Liver (tissue), 3 donors: ENCODE data around the gene GULP1.

ENCODE experiments used
- HNF4A ChIP-seq, 2 donors: conservative IDR thresholded peaks; 2 replicates each; pipeline ENCODE4 v1.6.1; 2016; ENCODE audit warnings: antibody characterized with exemption in 2 of 2, mild to moderate bottlenecking in 2 of 2
- SP1 ChIP-seq: IDR thresholded peaks from 2 replicates; pipeline ENCODE4 v1.6.1; 2018; ENCODE audit warnings: antibody characterized with exemption, mild to moderate bottlenecking
- TAF1 ChIP-seq: conservative IDR thresholded peaks from 2 replicates; pipeline ENCODE4 v1.6.1; 2016; ENCODE audit warnings: antibody characterized with exemption, mild to moderate bottlenecking
- YY1 ChIP-seq: IDR thresholded peaks from 2 replicates; pipeline ENCODE4 v1.6.1; 2016; ENCODE audit warnings: antibody characterized with exemption, mild to moderate bottlenecking
- TF ChIP-seq, protein P1 (sequence below): fragments of 150-350 bp; IDR thresholded peaks from 2 replicates; pipeline ENCODE4 v1.5.1; 2017; ENCODE audit warnings: improper control_type of control experiment, low read depth, low read length; ENCODE audit not compliant: missing input control
- TF ChIP-seq, protein P2 (sequence below): IDR thresholded peaks from 2 replicates; pipeline ENCODE4 v1.6.1; 2016; ENCODE audit warnings: antibody characterized with exemption
- donor health status: healthy.
- donor health status: healthy.

DNA sequence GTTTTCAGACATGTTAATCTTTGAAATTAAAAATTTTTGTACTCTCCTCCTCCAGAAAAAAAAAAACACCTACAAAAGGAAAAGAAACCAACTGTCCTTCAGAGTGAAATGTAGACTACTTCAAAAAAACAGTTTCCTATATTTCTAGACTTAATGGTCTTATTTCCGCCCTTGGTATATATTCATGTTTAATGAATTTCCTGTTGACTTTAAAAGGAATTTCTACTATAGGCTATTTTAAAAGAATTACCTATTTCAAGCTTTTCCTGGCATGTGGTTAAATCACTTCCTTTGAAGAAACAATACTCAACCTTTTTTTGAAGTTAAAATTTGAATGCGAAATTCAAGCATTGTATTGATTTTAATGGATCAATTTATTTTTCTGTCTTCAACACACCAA lies 29.2 kb downstream of the GULP1 start:
- TF ChIP-seq, protein P1, sequence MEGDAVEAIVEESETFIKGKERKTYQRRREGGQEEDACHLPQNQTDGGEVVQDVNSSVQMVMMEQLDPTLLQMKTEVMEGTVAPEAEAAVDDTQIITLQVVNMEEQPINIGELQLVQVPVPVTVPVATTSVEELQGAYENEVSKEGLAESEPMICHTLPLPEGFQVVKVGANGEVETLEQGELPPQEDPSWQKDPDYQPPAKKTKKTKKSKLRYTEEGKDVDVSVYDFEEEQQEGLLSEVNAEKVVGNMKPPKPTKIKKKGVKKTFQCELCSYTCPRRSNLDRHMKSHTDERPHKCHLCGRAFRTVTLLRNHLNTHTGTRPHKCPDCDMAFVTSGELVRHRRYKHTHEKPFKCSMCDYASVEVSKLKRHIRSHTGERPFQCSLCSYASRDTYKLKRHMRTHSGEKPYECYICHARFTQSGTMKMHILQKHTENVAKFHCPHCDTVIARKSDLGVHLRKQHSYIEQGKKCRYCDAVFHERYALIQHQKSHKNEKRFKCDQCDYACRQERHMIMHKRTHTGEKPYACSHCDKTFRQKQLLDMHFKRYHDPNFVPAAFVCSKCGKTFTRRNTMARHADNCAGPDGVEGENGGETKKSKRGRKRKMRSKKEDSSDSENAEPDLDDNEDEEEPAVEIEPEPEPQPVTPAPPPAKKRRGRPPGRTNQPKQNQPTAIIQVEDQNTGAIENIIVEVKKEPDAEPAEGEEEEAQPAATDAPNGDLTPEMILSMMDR, result no peak
- TF ChIP-seq YY1 (no peak), SP1 (no peak), HNF4A (conservative IDR thresholded peaks at IDR 0.05) (no peak), TAF1 (no peak)
- TF ChIP-seq, protein P2, sequence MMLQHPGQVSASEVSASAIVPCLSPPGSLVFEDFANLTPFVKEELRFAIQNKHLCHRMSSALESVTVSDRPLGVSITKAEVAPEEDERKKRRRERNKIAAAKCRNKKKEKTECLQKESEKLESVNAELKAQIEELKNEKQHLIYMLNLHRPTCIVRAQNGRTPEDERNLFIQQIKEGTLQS, result no peak
